ENCODE data around the gene MTMR4.
"Not testable (repeated sequence)": the region's sequence is repeated elsewhere in the genome, so short reads cannot be mapped to it uniquely, and the experiment has no call there.

Gene MTMR4

DNA sequence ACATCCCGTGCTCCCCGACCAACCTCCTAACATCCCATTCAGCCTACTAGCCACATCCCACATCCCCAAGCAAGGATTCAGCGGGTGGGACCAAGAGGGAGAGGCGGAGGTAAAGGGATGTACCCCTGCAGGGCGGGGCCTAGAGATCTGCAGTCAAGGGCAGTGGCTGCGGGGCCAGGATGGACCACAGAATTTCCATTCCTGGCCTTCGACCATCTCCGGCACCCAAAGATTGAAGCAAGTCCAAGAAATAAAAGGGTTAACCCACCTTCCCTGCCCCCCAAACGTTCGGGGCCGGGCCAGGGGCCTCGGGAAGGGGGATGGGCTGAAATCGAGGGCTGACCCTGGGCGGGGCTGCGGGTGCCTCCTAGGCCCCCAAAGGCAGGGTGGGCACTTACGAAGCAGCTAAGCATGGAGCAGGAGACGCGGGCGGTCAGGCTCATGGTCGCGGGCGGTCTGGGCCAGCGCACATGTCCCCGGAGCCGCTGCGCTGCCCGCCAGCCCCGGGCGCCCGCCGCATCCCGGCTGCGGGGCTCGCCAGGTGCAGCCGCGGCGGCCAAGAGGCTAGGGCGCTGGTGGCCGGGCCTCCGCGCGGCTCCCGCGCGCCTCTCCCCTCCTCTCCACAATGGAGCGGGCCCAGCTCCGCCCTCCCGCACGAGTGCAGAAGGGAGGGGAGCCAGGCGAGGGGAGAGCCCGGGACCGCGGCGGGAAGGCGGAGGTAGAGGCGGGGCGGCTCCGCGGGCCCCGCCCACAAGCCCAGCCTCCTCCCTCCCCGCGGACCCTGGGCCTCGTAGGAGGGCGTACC is at the start of gene MTMR4:
TSS of gene MTMR4 (minus strand) at position 674 of the 805 bp plus-strand sequence. CDS start at position 443, 231 bp downstream.
- peak; percentile 39 for DNase-seq (ENCODE audit: low read depth in 2 of 2)

DNA sequence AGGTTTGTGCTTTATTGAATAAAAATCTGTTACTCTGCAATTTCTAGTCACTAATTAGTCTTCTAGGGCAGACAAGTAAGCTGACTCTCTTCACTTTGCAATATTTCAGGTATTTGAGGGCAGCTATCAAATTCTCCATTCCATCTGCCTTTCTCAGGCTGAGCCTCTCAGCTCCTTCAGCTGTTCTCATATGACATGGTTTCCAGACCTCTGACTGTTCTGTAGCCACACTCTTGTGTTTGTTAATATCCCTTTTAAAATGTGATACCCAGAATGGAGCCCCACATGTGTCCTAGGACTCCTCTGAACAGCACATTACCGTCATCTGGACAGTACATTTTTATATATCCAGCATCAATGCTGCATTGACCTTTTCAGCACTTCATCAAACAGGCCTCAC is 46.1 kb upstream of the MTMR4 start:
- no peak for DNase-seq (ENCODE audit: low read depth in 2 of 2)

GRCh38 chr17:58557981-58558380 is 43.5 kb upstream of the MTMR4 start:
- DNase-seq (ENCODE audit: low read depth in 2 of 2): no peak

GRCh38 chr17:58556833-58557250 is 42.4 kb upstream of the MTMR4 start:
- no peak for DNase-seq (ENCODE audit: low read depth in 2 of 2)

GRCh38 chr17:58555109-58555508 is 40.7 kb upstream of the MTMR4 start:
- DNase-seq (ENCODE audit: low read depth in 2 of 2): not testable (repeated sequence)

- DNase-seq (ENCODE audit: low read depth in 2 of 2): no peak
Measured at GRCh38 chr17:58541249-58541648, 26.8 kb upstream of the MTMR4 start.

- no peak for DNase-seq (ENCODE audit: low read depth in 2 of 2)
Measured at GRCh38 chr17:58539698-58540097, 25.3 kb upstream of the MTMR4 start.

GRCh38 chr17:58538811-58539409 is 24.5 kb upstream of the MTMR4 start:
- no peak for DNase-seq (ENCODE audit: low read depth in 2 of 2)

GRCh38 chr17:58537266-58537665 is 22.8 kb upstream of the MTMR4 start:
- DNase-seq (ENCODE audit: low read depth in 2 of 2): no peak

DNA sequence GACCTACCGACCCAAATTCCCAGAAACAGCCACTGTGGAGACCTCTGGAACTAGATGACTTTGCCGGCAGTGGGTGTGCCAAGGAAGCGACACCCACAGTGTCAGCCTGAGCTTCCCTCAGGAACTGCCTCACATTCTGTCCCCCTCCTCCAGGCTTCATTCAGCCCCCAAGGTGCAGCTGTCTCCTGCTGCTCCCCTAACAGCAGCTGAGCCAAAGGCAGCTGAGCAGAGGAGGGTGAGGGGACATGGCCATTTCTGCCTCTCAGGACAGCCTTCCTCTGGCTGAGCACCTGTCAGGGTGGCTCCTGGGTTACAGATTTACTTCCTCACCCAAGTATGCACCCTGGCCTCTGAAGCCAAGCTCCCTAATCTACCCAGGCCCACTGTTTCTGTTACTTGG is 22.1 kb upstream of the MTMR4 start:
- DNase-seq (ENCODE audit: low read depth in 2 of 2): no peak

DNA sequence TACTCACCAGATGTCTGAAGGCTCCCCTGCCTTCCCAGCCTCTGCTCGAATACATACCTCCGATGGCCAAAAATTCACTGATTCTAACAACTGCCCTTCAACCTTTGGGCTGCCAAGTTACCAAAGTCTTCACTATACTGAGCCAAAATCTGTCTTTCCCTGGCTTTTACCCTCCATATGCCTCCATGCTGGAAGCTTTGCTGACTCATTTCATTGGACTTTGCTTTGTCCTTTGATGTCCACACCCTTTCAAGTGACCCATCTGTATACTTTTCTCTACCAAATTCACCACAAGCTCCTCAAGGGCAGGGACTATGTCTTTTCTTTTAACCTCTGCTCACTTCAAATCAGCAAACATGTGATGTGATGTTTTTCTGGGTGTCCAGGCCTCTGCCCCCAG is 21.0 kb upstream of the MTMR4 start:
- no peak for DNase-seq (ENCODE audit: low read depth in 2 of 2)

DNA sequence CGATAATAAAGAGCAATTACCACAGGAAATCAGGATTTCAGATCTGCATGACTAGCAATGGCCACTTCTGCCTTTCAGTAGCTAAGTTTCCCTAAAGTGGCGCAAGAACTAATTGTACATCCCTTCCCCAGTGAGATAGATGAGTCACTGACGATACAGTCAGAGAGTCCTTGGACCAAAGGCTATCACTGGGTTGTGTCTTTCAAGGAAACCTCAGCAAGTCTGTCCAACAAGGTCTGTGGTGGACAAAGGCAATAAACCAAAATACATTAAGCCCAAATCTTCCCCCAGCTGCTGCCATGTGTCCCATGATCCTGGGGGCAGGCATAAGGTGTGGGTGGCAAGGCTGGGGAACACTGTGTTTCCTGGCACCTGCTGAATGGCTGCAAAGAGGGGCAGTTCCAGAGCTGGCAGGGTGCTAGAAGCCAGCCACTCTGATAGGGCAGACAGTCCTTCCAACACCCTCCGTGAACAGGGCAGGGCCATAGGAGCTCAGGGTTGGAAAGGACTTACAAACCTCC is 20.5 kb upstream of the MTMR4 start:
- DNase-seq (ENCODE audit: low read depth in 2 of 2): no peak

DNA sequence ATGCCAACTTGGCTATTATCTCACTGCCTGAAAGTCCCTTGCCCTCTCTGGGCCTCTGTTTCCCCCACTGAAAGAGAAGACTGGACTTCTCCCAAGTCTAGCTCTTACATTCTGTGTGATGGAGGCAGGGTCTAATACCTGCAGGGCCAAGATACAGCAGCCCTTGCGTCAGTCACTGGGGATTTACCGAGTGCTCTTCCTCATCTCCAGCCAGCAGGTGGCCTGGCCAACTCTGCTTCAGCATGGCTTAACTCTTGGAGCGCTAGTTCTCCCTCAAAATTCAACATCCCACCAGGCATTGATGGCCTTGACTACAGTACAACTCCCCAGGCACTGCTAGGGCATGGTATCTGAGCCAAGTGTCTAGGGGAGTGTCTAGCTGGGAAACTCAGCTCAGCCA is 19.9 kb upstream of the MTMR4 start:
- DNase-seq (ENCODE audit: low read depth in 2 of 2): no peak

GRCh38 chr17:58533616-58534188 is 19.3 kb upstream of the MTMR4 start:
- no peak for DNase-seq (ENCODE audit: low read depth in 2 of 2)

DNA sequence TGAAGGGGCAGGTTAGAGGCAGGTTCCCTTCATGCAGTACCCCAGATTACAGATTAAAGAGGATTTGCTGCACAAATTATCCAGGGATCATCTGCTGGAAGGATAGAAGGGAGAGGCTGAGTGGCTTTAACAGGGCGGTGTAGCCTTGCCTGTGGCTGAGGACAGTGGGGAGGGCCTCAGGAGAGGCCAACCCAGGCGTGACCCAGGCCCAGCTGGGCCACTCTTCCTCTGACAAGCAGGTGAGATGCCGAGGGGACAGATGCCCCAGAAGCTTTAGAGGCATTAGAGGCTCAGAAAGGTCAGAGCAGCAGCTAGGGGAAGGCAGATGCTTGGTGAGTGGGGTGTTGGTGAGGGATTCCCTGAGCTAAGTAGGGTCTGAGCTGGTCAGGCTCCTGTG is 18.1 kb upstream of the MTMR4 start:
- DNase-seq (ENCODE audit: low read depth in 2 of 2): no peak

DNA sequence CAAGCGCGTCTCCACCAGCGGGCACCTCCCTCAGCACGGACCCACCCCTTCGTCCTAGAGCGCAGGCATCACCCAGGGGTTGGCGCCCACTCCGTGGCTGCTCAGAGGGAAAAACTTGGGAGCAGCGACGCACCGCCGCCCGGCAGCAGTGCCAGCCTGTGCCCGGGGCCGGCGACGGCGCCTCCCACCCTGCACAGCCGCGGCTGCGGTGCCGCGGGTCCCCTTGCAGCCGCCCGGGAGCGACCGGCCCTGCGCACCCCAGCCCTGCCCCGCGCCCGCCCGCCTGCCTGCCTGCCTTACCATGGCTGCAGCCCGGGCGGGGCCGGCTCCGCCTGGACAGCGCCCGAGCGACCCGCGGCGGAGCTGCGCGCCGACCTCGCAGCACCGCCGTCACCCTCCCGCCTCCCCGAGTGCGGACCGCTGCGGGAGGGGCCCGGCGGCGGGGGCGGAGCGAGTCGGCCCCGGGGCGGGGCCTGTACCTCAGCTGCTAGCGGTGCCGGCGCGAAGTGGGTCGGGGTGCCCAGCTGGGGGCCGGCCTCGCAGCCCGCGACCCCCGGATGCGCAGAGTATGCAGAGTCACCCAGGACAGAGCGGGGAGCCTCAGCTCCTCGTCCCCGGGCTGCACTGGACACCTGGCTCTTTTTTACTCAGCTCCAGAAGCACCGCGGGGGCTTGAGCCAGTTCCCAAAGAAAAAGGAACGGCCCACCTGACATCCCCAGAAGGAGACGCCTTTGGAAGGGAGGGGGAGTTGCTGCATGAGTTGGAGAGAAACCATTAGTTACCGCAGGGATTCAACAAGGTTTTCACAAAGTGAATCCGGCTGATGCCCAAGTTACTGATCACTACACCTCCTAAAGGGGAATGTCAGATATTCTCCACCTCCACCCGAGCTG is 17.5 kb upstream of the MTMR4 start:
- no peak for DNase-seq (ENCODE audit: low read depth in 2 of 2)

- no peak for DNase-seq (ENCODE audit: low read depth in 2 of 2)
Measured at GRCh38 chr17:58531122-58531521, 16.7 kb upstream of the MTMR4 start.

DNA sequence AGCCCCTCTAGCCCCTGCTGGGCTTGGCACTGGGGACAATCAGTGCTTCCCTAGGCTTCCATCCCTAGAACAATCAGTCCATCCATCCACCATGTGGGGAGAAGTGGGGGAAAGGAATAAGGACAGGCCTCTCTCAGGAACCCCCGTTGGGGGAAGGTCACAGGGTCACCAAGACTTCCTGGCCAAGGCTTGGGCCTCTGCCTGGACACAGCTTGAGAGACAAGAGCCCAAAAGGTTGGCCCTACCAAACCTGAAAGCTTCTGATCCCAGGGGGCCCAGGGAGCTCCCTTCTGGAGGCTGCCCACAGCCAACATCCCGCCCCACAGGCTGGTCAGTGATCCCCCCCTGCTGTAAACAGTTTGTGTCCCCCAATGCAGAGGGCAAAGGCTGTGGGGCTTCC is 16.2 kb upstream of the MTMR4 start:
- no peak for DNase-seq (ENCODE audit: low read depth in 2 of 2)

- no peak for DNase-seq (ENCODE audit: low read depth in 2 of 2)
Measured at GRCh38 chr17:58529275-58529674, 14.8 kb upstream of the MTMR4 start.

DNA sequence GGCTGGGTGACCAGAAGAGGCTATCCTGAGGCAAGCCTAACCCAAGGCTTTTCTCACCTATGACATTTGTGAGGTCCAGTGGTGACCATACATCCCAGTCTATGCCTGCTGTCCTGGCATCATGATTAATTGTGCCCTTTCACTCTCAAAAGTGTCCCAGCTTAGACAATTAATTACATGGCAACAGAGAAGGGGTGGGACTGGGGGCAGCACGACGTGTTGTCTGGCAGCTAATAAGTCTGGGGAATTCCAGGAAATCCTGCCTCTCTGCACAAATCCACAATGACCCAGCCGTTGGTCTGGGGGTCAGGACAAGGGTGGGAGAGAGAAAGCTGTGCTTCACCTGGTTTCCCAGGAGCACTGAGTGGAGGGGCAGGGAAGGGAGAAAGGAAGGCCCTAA is 14.0 kb upstream of the MTMR4 start:
- DNase-seq (ENCODE audit: low read depth in 2 of 2): no peak

GRCh38 chr17:58527949-58528348 is 13.5 kb upstream of the MTMR4 start:
- DNase-seq (ENCODE audit: low read depth in 2 of 2): no peak

DNA sequence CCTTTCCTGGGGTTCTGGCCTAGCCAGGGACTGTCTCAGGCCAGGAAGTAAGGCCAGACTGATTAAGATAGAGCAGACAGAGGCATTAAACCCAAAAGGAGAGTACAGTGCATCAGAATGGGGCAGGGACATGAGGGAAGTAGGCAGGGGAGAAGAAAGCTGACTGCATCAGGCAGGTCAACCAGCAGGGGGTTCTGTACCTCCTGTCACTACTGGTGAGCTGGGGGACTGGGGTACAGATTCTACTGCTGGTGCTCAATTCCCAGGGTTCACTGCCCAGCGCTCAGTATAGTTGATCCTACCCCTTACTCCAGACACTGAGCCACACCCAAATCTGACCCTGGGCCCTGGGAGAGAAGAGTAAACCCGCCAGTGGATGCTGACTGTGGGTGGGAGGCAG is 12.9 kb upstream of the MTMR4 start:
- DNase-seq (ENCODE audit: low read depth in 2 of 2): no peak

Measured in fibroblast of skin of left biceps (primary cell).